Measurements from ENCODE around the gene THSD7A.

THSD7A gene

GRCh38 chr7:11811709-11812108 lies 20.3 kb downstream of the THSD7A start:
- DNase-seq, result no peak

GRCh38 chr7:11810043-11810625 lies 21.9 kb downstream of the THSD7A start:
- DNase-seq, result no peak

- no peak for DNase-seq
Observed at GRCh38 chr7:11807000-11807399, 25.0 kb downstream of the THSD7A start.

- DNase-seq, result no peak
Observed at GRCh38 chr7:11804621-11805020, 27.4 kb downstream of the THSD7A start.

- DNase-seq, result no peak
Observed at GRCh38 chr7:11795231-11795630, 36.8 kb downstream of the THSD7A start.

- DNase-seq, result no peak
Observed at GRCh38 chr7:11792166-11792565, 39.8 kb downstream of the THSD7A start.

GRCh38 chr7:11788568-11788967 lies 43.4 kb downstream of the THSD7A start:
- DNase-seq, result no peak

GRCh38 chr7:11787534-11787933 lies 44.5 kb downstream of the THSD7A start:
- no peak for DNase-seq

- no peak for DNase-seq
Observed at GRCh38 chr7:11786186-11786585, 45.8 kb downstream of the THSD7A start.

- no peak for DNase-seq
Observed at GRCh38 chr7:11784769-11785536, 47.0 kb downstream of the THSD7A start.

GRCh38 chr7:11779864-11780674 lies 51.9 kb downstream of the THSD7A start:
- no peak for DNase-seq

GRCh38 chr7:11776039-11776438 lies 56.0 kb downstream of the THSD7A start:
- no peak for DNase-seq

- no peak for DNase-seq
Observed at GRCh38 chr7:11775401-11775800, 56.6 kb downstream of the THSD7A start.

- no peak for DNase-seq
Observed at GRCh38 chr7:11768263-11768662, 63.7 kb downstream of the THSD7A start.

- DNase-seq, result no peak
Observed at GRCh38 chr7:11767148-11767547, 64.8 kb downstream of the THSD7A start.

- no peak for DNase-seq
Observed at GRCh38 chr7:11760372-11760771, 71.6 kb downstream of the THSD7A start.

GRCh38 chr7:11758627-11759111 lies 73.3 kb downstream of the THSD7A start:
- no peak for DNase-seq

- DNase-seq, result no peak
Observed at GRCh38 chr7:11757153-11757552, 74.8 kb downstream of the THSD7A start.

GRCh38 chr7:11754933-11755332 lies 77.1 kb downstream of the THSD7A start:
- DNase-seq, result no peak

GRCh38 chr7:11754123-11754522 lies 77.9 kb downstream of the THSD7A start:
- DNase-seq, result no peak

- DNase-seq, result no peak
Observed at GRCh38 chr7:11753433-11753832, 78.6 kb downstream of the THSD7A start.

GRCh38 chr7:11751807-11752389 lies 80.1 kb downstream of the THSD7A start:
- no peak for DNase-seq

GRCh38 chr7:11751315-11751714 lies 80.7 kb downstream of the THSD7A start:
- DNase-seq, result no peak
